Stimulated activated CD4-positive, alpha-beta T cell treated with anti-CD3 and anti-CD28 coated beads, Interleukin-1b, Interleukin-23, amount 100 ng/mL, for 48 hours (primary cell): ENCODE data around the gene SCRN3.
"Not testable (repeated sequence)": the region's sequence is repeated elsewhere in the genome, so short reads cannot be mapped to it uniquely, and the experiment has no call there.

Experiments used
- DNase-seq: peaks from one replicate; pipeline ENCODE4 v3.0.0-alpha.2; 2020

SCRN3 gene

GRCh38 chr2:174410039-174410438, 14.5 kb downstream of the SCRN3 start:
- not testable (repeated sequence) for DNase-seq

GRCh38 chr2:174412256-174412655, 16.7 kb downstream of the SCRN3 start:
- DNase-seq: no peak

- no peak for DNase-seq
Observed at GRCh38 chr2:174428214-174428613, 32.7 kb downstream of the SCRN3 start.

- DNase-seq: no peak
Observed at GRCh38 chr2:174430066-174430465, 34.5 kb downstream of the SCRN3 start.

GRCh38 chr2:174431902-174432301, 36.4 kb downstream of the SCRN3 start:
- DNase-seq: no peak

- DNase-seq: no peak
Observed at GRCh38 chr2:174436351-174436750, 40.8 kb downstream of the SCRN3 start.

GRCh38 chr2:174438146-174438886, 42.8 kb downstream of the SCRN3 start:
- DNase-seq: no peak

GRCh38 chr2:174439323-174439722, 43.8 kb downstream of the SCRN3 start:
- no peak for DNase-seq

- DNase-seq: no peak
Observed at GRCh38 chr2:174439950-174440349, 44.4 kb downstream of the SCRN3 start.

- no peak for DNase-seq
Observed at GRCh38 chr2:174442546-174443510, 47.3 kb downstream of the SCRN3 start.

GRCh38 chr2:174444761-174445160, 49.2 kb downstream of the SCRN3 start:
- no peak for DNase-seq

GRCh38 chr2:174445248-174445647, 49.7 kb downstream of the SCRN3 start:
- no peak for DNase-seq

GRCh38 chr2:174446531-174446930, 51.0 kb downstream of the SCRN3 start:
- DNase-seq: no peak

GRCh38 chr2:174449033-174449432, 53.5 kb downstream of the SCRN3 start:
- no peak for DNase-seq

- no peak for DNase-seq
Observed at GRCh38 chr2:174450021-174450816, 54.7 kb downstream of the SCRN3 start.

GRCh38 chr2:174454566-174454965, 59.0 kb downstream of the SCRN3 start:
- DNase-seq: no peak

- no peak for DNase-seq
Observed at GRCh38 chr2:174461221-174461620, 65.7 kb downstream of the SCRN3 start.

- DNase-seq: no peak
Observed at GRCh38 chr2:174465327-174465726, 69.8 kb downstream of the SCRN3 start.

- no peak for DNase-seq
Observed at GRCh38 chr2:174473796-174474195, 78.3 kb downstream of the SCRN3 start.

GRCh38 chr2:174477759-174478158, 82.2 kb downstream of the SCRN3 start:
- no peak for DNase-seq
